ENCODE results near the gene PTPN21. TPM values are rescaled to one million over a fixed set of nuclear protein-coding genes. Genes with fewer than 3 reads are reported as not detected.

PTPN21 gene
- total RNA-seq, 2 donors from 2014 or later: 0.14 to 0.95 TPM

Other genes starting within 250 kb of the PTPN21 start
- gene KCNK10, start 231.7 kb downstream of the PTPN21 start, total RNA-seq: under 1 TPM in 1 of 2 donors, not detected in 1; 0.10 TPM
- 1 to 10 TPM; 4.8 to 5.3 TPM for gene SPATA7, start 169.3 kb downstream of the PTPN21 start, total RNA-seq
- 10 to 100 TPM; 44.2 to 58.9 TPM for gene ZC3H14, start 8.0 kb upstream of the PTPN21 start, total RNA-seq
- gene EML5, start 237.9 kb upstream of the PTPN21 start, total RNA-seq: 10 to 100 TPM in 1 of 2 donors, 1 to 10 TPM in 1; 4.9 to 15.3 TPM